HG02981 (cell line): ENCODE data around the gene CEP112.

Source experiments
- ATAC-seq: cut with Tn5 transposase; IDR thresholded peaks from one replicate; pipeline ENCODE4 v1.9.1; 2021; ENCODE audit warnings: mild to moderate bottlenecking, moderate library complexity; ENCODE audit not compliant: unreplicated experiment

Gene CEP112

DNA sequence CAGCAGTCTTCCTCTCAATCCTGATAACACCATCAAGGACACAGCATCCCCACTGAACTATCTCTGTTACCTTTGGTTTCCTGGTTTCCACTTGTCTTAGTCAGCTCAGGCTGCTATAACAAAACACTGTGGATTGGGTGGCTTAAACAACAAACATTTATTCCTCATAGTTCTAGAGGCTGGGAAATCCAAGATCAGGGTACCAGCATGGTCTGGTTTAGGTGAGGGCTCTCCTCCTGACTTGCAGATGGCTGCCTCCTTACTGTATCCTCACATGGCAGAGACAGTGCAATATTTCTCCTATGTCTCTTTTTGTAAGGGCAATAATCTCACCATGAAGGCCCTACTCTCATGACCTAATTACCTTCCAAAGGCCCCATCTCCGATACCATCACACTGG lies 527.2 kb downstream of the CEP112 start:
- ATAC-seq = no peak

DNA sequence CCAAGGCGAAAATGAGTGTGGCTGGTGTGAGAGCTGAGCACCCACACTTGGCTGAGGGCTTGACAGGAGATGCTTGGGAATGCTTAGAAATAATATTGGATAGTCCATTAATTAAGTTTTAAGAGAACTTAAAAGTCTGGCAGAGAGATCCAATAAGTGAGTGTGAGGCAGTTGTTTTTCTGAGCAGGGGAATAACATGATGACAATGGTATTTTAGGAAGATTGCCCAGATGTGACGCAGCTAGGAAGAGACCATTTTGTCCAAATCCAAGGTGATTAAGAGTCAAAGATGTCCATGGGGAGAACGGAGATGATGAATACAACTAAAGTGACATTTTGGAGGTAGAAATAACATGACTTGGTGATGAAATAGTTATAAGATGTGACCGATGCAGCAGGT lies 527.7 kb downstream of the CEP112 start:
- ATAC-seq = no peak

DNA sequence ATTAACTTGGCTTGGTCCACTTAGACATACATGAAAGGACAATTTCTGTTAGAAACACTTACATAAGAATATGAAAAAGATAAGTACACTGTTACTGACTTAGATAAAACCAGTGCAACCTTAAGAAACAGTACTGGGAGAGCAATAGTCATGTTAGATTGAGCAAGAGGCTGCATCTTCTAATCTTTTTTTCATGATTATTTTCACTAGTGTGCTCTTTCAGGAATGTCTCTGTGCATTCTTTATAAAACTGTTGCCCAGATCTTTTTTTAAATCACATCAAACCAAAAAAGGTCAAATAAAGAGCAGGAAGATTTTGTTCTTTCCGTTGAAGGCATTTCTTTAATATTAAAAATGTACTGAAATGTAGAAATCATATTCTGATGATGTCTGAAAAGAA lies 529.7 kb downstream of the CEP112 start:
- ATAC-seq = no peak

DNA sequence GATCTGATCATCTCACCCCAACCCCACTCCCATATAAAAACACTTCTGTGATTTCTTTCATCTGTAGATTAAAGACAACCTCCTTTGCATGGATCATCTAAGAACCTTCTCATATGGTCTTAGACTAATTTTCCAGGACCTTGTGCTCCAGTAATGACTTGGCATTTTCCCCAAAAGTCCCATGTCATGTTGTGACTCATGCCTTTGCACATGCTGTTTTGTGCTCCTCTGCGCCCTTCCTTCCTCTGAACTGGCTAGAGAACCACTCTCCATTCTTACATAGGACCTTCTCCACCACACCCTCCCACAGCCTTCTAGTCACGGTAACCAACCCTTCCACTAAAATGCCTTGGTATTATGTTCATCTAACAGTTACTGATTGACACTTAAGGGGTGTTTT lies 531.0 kb downstream of the CEP112 start:
- ATAC-seq = no peak

DNA sequence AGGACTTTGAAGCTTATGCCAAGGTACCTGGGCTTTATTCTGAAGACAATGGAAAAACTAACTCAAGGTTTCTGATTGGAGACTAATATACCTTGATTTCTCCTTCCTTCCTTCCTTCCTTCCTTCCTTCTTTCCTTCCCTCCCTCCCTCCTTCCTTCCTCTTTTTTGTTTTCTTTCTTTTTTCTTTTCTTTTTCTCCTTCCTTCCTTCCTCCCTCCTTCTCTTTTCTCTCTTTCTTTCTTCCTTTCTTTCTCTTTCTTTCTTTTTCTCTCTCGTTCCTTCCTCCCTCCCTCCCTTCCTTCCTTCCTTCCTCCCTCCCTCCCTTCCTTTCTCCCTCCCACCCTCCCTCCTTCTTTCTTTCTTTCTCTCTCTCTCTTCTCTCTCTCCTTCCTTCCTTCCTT lies 531.9 kb downstream of the CEP112 start:
- ATAC-seq = no peak

DNA sequence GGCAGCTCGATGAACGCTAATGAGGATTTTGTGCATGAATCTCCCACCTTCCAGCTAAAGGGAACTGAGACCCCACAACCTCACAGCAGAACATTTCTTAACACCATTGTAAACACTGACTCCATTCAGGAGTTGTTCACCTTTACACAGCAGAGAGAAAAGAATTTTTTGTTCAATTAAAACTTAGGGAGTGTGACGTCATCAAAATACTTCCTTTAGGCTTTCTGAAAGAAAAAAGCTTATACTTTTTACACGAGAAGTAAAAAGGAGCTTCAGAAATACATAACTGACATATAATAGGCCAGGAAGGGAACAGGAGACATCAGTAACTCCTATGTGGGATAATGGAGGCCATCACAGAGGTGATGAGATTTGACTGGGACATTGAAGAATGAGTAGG lies 532.4 kb downstream of the CEP112 start:
- no peak for ATAC-seq

DNA sequence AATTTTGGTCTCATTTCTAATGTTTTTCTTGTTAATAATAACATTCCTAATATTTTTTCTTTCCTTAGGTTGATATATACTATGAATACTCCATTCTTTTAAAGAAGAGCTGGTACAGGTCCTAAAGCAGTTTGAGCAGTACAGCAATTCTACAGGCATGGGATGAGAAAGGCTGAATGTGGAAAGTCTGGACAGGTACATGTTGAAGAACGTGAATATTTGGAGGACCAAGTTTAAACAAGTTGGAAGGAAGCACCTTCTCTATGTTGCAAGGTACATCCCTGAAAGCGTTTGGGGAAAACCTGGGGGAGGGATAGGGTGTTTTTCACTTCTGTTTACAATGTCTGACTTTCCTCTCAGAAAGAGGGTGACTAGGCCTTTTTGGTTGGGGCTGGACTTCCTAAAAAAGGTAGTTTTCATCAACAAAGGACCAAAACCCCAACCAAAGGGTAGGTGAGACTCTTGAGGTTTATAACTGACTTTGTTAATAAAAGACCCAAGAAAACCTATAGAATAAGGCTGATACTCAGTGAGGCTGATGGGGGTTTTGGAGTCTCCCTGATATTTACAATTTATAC lies 534.6 kb downstream of the CEP112 start:
- no peak for ATAC-seq

DNA sequence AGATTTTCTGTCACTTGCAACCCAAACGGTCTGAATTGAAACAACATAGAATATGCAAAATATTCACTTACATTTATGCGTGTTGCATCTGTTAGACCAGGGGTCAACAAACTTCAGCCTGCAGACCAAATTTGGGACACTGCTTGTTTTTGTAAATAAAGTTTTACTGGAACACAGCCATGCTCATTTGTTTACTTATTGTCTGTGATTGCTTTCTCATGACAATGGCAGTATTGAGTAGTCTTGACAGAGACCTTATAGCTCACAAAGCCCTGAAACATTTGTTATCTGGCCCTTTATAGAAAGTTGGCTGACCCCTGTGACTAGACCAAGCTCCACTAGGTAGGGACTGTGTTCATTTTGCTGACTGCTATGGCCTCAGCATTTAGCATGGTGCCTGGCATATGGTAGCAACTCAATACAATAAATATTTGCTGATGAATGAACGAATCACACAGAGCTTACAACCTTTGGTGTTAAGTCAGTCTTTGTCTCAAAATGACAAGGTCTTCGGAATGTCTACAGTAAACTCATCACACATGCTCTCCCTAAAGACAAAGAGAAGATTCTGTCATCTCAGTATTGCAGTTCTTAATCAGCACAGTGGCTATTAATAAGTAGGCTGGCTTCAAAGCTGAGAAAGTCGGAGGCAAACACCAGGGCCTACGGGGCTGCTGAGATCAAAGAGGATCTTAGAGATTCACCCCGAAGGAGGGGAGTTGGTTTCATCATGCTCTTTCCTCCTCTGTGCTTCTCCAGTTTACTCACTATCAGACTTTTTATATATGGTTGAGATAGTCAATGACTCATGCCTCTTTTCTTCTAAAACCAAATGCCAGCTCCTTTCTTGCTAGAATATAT lies 535.3 kb downstream of the CEP112 start:
- ATAC-seq = peak; percentile 53

DNA sequence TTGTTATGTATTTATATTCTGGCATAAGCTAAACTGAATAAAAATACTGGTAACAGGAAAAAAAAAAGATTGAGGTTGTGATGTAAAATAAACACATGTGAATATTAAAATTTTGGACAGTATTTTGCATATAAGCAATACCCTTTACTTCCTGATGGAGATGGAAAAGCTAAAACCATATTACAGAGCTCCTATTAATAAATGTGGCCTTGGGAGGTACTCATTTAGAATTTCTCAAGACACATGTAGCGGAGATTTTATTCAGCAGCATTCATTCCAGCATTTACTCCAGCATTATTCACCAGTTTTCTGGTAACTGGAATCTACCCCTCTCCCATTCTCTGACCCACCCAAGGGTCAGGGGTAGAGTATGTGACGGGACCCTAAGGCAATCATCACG lies 536.2 kb downstream of the CEP112 start:
- no peak for ATAC-seq

DNA sequence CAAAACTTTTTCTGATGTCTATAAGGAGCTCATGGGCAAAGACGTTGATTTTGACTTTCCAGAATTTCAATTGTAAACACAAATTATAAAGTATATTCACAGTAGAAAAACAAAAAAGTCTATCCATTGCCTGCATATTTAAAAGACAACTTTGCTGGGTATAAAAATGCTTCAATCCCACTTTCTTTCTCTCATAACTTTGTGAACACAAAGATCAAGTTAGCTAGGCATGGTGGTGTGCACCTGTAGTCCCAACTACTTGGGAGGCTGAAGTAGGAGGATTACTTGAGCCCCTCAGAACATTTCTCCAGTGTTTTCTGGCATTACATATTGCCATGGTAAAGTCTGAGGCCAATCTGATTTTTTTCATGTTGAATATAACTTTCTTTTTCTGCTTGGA lies 547.4 kb downstream of the CEP112 start:
- no peak for ATAC-seq

DNA sequence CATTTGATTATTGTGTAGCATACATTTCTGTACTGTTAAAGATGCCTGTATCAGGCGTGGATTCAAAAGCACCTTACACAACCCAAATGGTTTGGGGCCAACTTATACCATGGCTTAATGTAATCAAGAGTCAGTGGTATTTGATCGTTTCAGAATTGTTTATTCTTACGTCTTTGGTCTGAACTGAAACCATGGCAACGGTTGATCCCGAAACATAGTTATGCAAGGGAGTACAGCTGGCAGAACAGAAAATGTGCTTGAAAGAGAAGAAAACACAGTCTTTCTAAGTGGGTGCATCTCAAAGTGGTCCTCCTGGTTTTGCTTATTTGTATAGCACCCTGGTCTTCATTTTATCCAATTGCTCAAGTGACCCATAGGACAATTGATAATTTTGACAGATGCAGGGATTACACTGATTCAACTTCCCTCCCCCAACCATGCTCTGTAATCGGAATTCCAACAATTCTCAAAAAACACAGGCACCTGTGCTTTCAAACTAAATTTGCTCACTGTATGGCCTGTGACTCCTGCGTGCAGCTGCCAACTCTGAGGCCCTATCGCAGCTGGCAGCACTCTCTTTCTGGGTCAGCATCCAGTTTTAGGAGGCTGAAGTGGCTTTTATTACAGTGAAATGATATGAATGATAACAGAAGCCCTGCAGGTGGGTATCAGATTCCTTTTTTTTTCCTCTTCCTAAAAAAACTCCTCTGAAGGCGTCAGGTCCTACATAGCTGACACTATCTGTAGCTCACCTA lies 553.5 kb downstream of the CEP112 start:
- ATAC-seq = no peak

DNA sequence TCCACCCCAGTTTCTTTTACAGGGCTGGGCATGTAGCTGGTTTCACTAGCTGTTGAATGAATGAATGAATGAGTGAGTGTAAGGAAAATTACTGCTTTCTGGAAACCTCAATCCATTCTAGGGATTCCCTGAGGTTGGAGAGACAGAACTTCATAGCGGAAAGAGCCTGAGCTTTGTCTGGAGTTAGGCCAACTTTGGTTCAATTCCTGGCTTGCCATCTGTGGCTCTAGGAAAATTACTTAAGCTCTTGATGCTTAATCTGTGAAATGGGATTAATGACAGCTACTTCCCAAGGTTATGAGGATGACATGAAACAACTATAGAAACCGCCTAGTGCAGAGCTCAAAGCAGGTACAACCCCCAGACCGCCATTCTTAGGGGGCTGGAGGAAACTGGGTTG lies 554.1 kb downstream of the CEP112 start:
- ATAC-seq = no peak

DNA sequence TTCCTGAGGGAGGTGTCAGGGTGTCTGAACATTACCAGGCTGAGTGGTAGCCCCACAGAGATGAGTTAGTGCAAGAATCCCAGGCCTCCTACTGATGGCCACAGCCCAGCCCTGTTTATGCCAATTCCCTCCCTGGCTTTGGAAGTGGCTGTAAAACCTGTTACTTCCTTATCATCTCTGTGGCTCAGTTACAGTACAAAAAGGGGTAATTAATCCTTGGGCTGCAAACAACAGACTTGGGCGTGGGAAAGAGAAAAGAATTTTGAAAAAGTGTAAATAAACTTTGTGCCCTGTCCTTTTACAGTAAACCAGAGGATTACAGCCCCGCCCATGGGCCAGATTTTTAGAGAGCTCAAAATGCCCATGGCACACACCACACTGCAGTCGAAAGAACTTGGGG lies 557.4 kb downstream of the CEP112 start:
- no peak for ATAC-seq

DNA sequence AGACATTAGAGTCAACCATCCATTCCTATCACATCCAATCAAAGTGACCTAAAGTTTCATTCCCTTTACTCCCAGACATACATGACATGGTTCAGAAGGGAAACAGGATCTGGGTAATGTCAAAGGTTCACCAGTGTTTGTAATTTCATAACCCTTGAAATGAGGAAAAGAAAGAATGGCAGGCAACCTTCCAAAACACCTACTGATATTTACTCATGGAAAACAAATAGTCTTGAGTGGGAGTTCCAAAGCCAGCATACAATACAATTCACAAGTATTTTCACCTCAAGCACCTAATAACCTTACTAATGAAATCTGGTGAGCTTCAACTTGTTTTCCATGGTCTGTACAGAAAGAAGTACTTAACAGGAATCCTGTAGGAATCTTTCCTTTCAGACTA lies 557.9 kb downstream of the CEP112 start:
- ATAC-seq = no peak

DNA sequence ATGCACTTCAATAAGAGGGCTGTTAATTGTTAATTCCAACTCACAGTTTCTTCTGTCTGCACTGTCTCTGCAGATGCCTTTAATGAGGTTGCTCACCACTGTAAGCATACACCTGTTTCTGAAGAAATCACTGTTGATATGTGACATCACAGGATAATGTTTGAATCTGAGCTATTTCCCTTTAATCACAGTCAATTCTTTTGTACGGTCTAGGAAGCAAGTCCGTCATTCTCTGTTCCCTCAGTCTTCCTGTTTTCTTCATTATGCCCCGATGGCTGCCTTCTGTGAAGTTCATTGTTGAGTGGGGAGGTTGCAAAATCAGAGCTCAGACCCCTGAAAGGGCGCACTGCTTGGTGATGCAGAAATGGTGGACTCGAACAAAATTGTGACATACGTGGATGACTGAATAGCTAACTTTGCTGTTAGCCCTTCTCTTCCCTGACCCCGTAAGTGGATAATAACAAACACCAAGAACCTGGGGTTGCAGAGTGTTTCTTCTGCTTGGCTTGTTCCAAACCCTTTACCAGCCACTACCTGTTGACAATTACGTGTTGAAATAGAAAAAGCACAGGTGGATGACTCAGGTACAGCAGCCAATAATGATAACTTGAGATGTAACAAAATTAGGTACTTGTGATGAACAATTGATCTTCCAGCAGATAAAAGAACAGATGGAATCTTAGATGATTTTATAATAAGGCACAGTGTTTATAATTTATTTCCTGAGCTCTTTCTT lies 558.6 kb downstream of the CEP112 start:
- no peak for ATAC-seq

DNA sequence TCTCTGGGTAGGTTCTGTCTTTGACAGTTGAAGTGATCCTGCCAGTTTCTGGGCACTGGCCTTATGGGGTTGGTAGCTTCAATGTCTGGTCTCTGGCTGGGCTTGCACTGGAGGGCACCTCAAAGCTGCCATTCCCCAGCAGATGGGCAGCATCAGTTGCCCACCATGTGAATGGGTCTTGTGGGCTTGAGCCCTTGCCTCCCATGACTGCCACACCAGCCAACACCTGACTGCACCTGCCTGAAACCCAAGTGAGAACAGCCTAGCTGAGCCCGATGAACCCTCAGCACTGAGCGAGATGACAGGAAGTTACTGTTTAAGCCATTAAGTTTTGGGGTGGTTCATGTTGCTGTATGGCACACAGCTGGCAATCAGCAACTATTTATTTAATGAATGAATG lies 561.4 kb downstream of the CEP112 start:
- ATAC-seq = no peak

DNA sequence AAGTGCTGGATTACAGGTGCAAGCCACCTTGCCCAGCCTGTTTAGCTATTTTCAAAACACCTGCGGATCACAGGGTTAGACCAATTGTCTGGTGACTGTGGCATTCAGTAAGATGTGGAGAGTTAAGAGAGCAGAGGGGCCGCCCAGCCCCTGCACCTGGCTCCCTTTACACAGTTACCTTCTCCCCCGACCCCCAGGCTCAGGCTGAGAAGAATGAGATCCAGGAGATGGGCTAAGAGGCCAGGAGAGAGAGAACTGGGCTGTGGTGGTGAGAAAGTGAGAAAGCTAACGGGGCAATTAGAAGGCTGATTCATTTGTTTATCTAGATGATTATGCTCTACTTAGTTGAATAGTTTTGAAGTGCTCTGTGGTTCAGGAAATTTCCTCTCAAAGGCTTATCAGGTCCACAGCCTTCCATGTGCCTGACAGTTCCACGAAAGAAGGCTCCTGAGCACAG lies 562.7 kb downstream of the CEP112 start:
- ATAC-seq = no peak

DNA sequence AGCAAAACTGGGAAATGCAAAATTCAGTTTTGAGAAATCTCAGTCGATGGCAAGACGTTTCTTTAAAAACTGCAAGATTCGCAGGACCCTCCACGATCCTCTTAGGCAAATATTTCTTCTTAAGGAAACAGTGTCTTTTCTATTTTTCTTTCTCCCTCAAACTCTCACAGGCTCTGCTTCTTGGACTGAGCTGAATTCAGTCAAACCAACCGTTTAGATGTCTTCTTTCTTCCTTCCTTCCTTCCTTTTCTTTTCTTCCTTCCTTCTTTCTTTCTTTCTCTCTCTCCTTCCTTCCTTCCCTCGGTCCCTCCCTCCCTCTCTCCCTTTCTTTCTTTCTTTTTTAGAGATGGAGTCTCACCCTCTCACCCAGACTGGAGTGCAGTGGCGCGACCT lies 563.3 kb downstream of the CEP112 start:
- ATAC-seq = no peak

DNA sequence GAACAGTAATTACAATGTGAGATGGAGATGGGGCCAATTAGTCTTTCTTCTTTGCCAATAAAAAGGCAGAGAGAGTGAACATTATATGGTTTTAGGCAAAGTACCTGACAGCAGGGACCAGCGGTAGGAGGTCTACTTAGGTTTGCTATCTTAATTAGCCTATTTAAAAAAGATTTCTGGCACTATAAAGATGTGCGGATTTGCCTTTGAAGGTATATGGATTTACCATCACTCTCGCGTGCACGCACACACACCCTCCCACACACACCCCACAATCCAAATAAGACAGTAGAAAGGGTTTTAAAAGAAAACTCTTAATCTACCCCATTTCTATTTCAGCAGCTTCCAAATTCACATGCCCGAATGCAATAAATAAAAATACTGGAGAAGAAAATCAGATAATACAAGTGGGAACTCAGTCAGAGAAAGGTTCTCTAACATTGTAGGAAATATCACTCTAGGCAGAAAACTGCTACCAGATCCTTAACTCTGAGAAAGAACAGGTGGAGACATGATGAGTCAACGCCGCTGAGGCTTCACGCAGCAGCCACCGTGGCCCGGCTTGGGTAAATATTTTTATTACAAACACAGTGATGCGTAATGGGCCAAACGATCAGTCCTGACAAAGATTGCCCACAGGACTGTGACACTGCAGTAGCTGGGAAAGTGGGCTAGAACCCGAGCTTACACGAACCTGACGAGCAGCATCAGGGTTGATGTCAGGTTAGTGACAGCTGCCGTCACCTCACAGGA lies 563.9 kb downstream of the CEP112 start:
- ATAC-seq = no peak

DNA sequence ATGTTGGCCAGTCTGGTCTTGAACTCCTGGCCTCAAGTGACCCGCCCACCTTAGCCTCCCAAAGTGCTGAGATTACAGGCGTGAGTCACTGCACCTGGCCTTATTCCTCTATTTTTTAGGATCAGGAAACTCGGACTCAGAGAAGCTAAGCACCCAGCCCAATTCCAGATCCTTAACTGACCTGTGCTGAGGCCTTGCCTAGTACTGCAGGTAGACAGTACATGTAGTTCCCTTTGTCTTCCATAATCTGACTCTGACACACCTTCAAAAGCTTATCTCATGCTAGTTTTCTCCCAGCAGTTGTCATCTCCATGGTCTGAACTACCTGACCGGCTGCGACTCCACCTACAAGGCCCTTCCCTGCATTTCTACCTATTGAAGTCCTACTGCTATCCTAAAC lies 564.8 kb downstream of the CEP112 start:
- ATAC-seq = no peak

DNA sequence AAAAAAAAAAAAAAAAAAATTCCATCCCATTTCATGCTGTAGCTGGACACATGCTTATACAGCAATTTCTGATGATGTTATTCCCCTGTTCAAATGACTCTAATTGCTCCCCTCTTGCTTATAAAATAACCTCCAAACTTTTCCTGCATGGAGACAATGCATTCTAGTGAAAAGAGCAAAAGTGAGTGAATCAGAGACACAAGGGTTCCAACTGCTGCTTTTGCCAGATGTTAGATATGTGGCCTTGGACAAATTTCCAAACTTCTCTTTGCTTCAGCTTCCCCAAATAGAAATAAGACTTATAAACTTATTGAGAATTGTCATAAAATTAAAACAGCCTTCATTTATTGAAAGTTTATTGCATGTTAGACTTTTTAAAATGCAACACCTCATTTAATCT lies 565.5 kb downstream of the CEP112 start:
- ATAC-seq = no peak
